AG09319 (cell line): Measurements from ENCODE around the gene SERINC4.
A peak's percentile ranks its signal among the peaks of the same experiment; 100 is the strongest.

Experiments used
- DNase-seq: peaks from one replicate; pipeline ENCODE4 v3.0.0-alpha.2; 2010; ENCODE audit warnings: low read depth; ENCODE audit errors: extremely low read depth
- CTCF ChIP-seq: IDR thresholded peaks from 2 replicates; pipeline ENCODE4 v1.5.1; 2011; ENCODE audit warnings: low read depth, mild to moderate bottlenecking, inconsistent platforms, low read length, moderate library complexity

Gene SERINC4

GRCh38 chr15:43792761-43793476 lies 7.1 kb downstream of the SERINC4 start:
- no peak for DNase-seq
- TF ChIP-seq CTCF = peak; percentile 18

GRCh38 chr15:43791993-43792760 lies 7.8 kb downstream of the SERINC4 start, which contains the start of gene SERF2:
Gene SERF2 (plus strand): TSS chr15:43792320. CDS start chr15:43792377, 57 bp downstream.
- peak; percentile 99 for DNase-seq
- TF ChIP-seq CTCF = no peak

- DNase-seq = no peak
- no peak for TF ChIP-seq CTCF
Observed at GRCh38 chr15:43789409-43789808, 10.6 kb downstream of the SERINC4 start.

GRCh38 chr15:43779016-43779415 lies 21.0 kb downstream of the SERINC4 start:
- no peak for TF ChIP-seq CTCF
- DNase-seq = no peak

- TF ChIP-seq CTCF = peak; percentile 92
- no peak for DNase-seq
Observed at GRCh38 chr15:43777267-43777914, 22.6 kb downstream of the SERINC4 start.

- no peak for DNase-seq
- TF ChIP-seq CTCF = no peak
Observed at GRCh38 chr15:43776718-43777266, 23.2 kb downstream of the SERINC4 start, which contains the start of gene ELL3. Gene ELL3 (minus strand): TSS chr15:43776966. CDS start chr15:43776901, 65 bp downstream.
